Measurements from ENCODE around the gene SOX5.
"Not testable (repeated sequence)": the region's sequence is repeated elsewhere in the genome, so short reads cannot be mapped to it uniquely, and the experiment has no call there.

SOX5 gene

DNA sequence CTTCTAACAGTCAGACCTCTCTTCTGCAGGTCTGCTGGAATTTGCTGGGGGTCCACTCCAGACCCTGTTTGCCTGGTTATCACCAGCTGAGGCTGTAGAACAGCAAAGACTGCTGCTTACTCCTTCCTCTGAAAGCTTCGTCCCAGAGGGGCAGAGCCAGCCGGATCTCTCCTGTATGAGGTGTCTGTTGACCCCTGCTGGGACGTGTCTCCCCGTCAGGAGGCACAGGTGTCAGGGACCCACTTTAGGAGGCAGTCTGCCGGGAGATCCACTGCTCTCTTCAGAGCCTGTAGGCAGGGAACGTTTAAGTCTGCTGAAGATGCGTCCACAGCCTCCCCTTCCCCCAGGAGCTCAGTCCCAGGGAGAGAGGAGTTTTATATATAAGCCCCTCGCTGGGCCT lies 125.1 kb downstream of the SOX5 start:
- FAIRE-seq (no peak), DNase-seq (ENCODE audit: insufficient read length, low spot score) (no peak)
- TF ChIP-seq CTCF (IDR thresholded peaks at IDR 0.05; ENCODE audit: insufficient read depth, missing control alignments) = no peak

- DNase-seq (ENCODE audit: insufficient read length, low spot score); FAIRE-seq: not testable (repeated sequence)
These were observed 126.6 kb downstream of the SOX5 start for GRCh38 chr12:23822883-23823282.

- no peak for DNase-seq (ENCODE audit: insufficient read length, low spot score)
- TF ChIP-seq CTCF (IDR thresholded peaks at IDR 0.05; ENCODE audit: insufficient read depth, missing control alignments) = no peak
- no peak for FAIRE-seq
These were observed 132.1 kb downstream of the SOX5 start for GRCh38 chr12:23817345-23817744.

GRCh38 chr12:23816394-23816851 lies 133.0 kb downstream of the SOX5 start:
- TF ChIP-seq CTCF (IDR thresholded peaks at IDR 0.05; ENCODE audit: insufficient read depth, missing control alignments) = no peak
- DNase-seq (ENCODE audit: insufficient read length, low spot score) = no peak

DNA sequence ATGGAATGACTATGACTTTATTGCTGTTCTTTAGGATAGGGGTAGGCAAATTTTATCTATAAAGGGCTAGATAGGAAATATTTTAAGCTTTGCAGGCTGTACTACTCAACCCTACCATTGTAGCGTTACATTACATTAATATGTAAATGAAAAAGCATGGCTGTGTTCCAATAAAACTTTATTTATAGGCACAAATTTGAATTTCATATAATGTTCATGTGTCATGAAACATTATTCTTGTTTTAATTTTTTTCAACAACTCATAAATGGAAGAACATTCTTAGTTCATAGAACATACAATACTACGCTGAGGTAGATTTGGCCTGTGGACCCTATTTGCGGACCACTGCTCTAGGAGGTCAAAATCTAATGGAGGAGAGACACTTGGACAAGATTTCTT lies 133.7 kb downstream of the SOX5 start:
- DNase-seq (ENCODE audit: insufficient read length, low spot score) (no peak), FAIRE-seq (no peak)
- TF ChIP-seq CTCF (IDR thresholded peaks at IDR 0.05; ENCODE audit: insufficient read depth, missing control alignments) = no peak

More at GRCh38 chr12:23816394-23816851, 133.0 kb downstream of the SOX5 start:
- no peak for FAIRE-seq

DNA sequence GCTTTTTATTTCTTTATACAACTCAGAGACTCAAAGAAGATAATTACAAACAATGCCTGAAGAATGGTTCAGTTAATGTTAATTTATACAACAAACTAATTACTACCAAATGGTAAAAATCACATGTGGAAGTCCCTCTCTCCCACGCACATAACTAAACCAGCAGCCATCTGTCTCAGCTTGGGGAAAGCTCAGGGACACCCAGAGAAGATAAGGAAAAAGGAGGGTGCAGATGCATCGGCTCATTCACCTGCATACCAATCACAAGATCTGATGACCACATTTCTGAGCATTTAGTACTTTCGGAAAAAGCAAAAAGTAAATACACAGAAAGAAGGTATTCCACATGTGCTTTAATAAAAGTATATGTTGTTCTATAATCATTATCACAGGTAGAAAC lies 136.3 kb downstream of the SOX5 start:
- no peak for TF ChIP-seq CTCF (IDR thresholded peaks at IDR 0.05; ENCODE audit: insufficient read depth, missing control alignments)
- DNase-seq (ENCODE audit: insufficient read length, low spot score) = no peak
- peak; percentile 88 for FAIRE-seq

DNA sequence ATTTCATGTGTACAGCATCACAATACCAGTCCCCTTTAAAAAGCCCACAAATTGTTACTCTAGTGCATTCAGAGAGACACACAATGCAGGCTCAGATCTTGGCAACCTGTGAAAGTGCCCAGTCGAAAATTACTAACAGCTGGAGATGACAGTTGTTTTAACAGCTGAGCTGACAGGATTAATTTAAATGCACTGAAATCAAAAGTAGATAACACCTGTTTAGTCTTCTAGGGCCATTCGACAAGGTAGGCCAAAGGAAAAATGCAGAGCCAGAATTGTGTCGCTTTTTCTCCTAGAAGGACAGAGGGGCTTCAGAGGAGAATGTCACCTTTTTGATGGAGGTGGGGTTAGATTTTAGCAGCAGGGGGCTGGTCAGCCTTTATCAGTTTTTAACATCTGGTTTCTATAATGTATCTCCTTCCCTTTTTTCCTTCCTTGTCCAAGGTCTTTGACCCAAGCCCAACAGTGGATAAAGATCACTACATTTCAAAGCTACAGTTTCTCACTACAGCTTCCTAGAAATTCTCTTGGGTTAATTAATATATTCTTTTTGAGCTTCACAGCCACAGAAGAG lies 139.1 kb downstream of the SOX5 start:
- no peak for FAIRE-seq
- TF ChIP-seq CTCF (IDR thresholded peaks at IDR 0.05; ENCODE audit: insufficient read depth, missing control alignments) = no peak
- no peak for DNase-seq (ENCODE audit: insufficient read length, low spot score)

- FAIRE-seq = no peak
These were observed 145.9 kb downstream of the SOX5 start for GRCh38 chr12:23803540-23803939.

More at GRCh38 chr12:23803540-23803939, 145.9 kb downstream of the SOX5 start:
- no peak for TF ChIP-seq CTCF (IDR thresholded peaks at IDR 0.05; ENCODE audit: insufficient read depth, missing control alignments)
- no peak for DNase-seq (ENCODE audit: insufficient read length, low spot score)
